Ovary (tissue), 10 donors: Measurements from ENCODE around the gene MYEF2. TPM values are rescaled to one million over a fixed set of nuclear protein-coding genes. Genes with fewer than 3 reads are reported as not detected.
A peak's percentile ranks its signal among the peaks of the same experiment; 100 is the strongest.

Experiments used
- DNase-seq, 5 donors: peaks; one replicate each; pipeline ENCODE4 v3.0.0-alpha.2; 2019 to 2020
- H3K27ac ChIP-seq, 2 donors: fragments of 200-600 bp; one replicate each; pipeline versions ENCODE4 v1.5.1 to v1.8.0; 2019 to 2022
- H3K27me3 ChIP-seq: fragments of 200-600 bp; one replicate; pipeline ENCODE4 v1.8.0; 2022
- H3K36me3 ChIP-seq: fragments of 200-600 bp; sonication (generic); one replicate; pipeline ENCODE4 v1.5.1; 2019
- H3K4me1 ChIP-seq: one replicate; pipeline ENCODE4 v1.8.1; 2013; ENCODE audit warnings: mild to moderate bottlenecking, moderate library complexity; ENCODE audit not compliant: insufficient read depth
- H3K4me3 ChIP-seq: fragments of 200-600 bp; sonication (generic); one replicate; pipeline ENCODE4 v1.5.1; 2017
- H3K9me3 ChIP-seq, 2 donors: fragments of 200-600 bp in 1 of 2; sonication (generic) in 1 of 2; one replicate each; pipeline versions ENCODE4 v1.5.1 to v1.8.1; 2013 to 2019; ENCODE audit warnings: mild to moderate bottlenecking in 1 of 2, moderate library complexity in 1 of 2
- EP300 ChIP-seq: sonication (generic); formaldehyde crosslinking; IDR thresholded peaks from one replicate; pipeline ENCODE4 v1.6.1; 2017; ENCODE audit warnings: antibody characterized with exemption
- POLR2A ChIP-seq: fragments of 450-650 bp; IDR thresholded peaks from one replicate; pipeline ENCODE4 v1.6.1; 2017; ENCODE audit warnings: antibody characterized with exemption, mild to moderate bottlenecking, moderate library complexity
- WGBS, 3 donors: extraction: QIAGEN DNeasy Blood & Tissue Kit in 1 of 3; methylation state at CpG; one replicate each; pipeline versions ENCODE4 v1.1.5 to v1.1.7; 2013 to 2017; 5-methylcytosine and 5-hydroxymethylcytosine counted together
- intact Hi-C, 4 donors: fragments of 100-400 bp; cut with DNase I; formaldehyde crosslinking; loops; one replicate each; pipeline versions ENCODE4 v1.11.0 to v1.15.1; 2022 to 2023
- long read RNA-seq, 3 donors: library from polyadenylated mRNA in 2 of 3; unstranded in 2 of 3; transcript quantifications; one replicate each; pipeline ENCODE4 v2.0.0 and lab custom pipeline, GENCODE V29; 2021 to 2026
- polyA plus RNA-seq, 2 donors: library from polyadenylated mRNA; stranded (reverse); fragments of 200-250 nt in 1 of 2; fragments of 350-450 nt in 1 of 2; fragmentation: Illumina TruSeq in 1 of 2; extraction: RNeasy Lipid Tissue Mini Kit (QIAGEN cat#74804) in 1 of 2; gene quantifications; one replicate each; pipeline ENCODE4 v1.2.3, GENCODE V29; 2013 to 2014
- total RNA-seq, 7 donors: library from RNA; depleted of rRNA in 2 of 7; stranded (reverse); fragments of >200 nt in 2 of 7; fragmentation: NEBNext Ultra II Directional in 3 of 7; extraction: Animal tissue kit (Norgen Biotek cat#: 25700) in 3 of 7; gene quantifications; one replicate each; pipeline versions ENCODE4 v1.1.0 to v1.2.4, GENCODE V29; 2016 to 2023
- TF ChIP-seq, protein P1 (sequence below), 3 donors: fragments of 450-650 bp in 2 of 3; fragments of 200-600 bp in 1 of 3; IDR thresholded peaks; one replicate each; pipeline versions ENCODE4 v1.5.1 to v1.8.0; 2016 to 2022; ENCODE audit warnings: antibody characterized with exemption in 3 of 3, mild to moderate bottlenecking in 1 of 3
- donor health status: DM: no; HTN: no; CAD: no; lungs with moderate emphysema.
- donor health status: DM: no; HTN: no; CAD: no.
- donor health status: Bipolar disorder and iron deficiency.
- donor health status: DM: yes; HTN: yes; CAD: no.
- donor health status: DM: no; HTN: no; CAD: no.
- donor health status: DM: yes; HTN: yes; CAD: no.

MYEF2 gene, protein sequence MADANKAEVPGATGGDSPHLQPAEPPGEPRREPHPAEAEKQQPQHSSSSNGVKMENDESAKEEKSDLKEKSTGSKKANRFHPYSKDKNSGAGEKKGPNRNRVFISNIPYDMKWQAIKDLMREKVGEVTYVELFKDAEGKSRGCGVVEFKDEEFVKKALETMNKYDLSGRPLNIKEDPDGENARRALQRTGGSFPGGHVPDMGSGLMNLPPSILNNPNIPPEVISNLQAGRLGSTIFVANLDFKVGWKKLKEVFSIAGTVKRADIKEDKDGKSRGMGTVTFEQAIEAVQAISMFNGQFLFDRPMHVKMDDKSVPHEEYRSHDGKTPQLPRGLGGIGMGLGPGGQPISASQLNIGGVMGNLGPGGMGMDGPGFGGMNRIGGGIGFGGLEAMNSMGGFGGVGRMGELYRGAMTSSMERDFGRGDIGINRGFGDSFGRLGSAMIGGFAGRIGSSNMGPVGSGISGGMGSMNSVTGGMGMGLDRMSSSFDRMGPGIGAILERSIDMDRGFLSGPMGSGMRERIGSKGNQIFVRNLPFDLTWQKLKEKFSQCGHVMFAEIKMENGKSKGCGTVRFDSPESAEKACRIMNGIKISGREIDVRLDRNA
- total RNA-seq (10 to 100 TPM in 2 of 7 donors, 1 to 10 TPM in 5; 3.8 to 38.9 (median 5.3) TPM), polyA plus RNA-seq (10 to 100 TPM in 1 of 2 donors, 1 to 10 TPM in 1; 1.4 to 11.5 TPM)
- long read RNA-seq, donor 1, partial matches to known transcripts, result 1 of 1 reads
- long read RNA-seq, donor 1, other reads (novel, unspliced or antisense), result 0 of 1 reads
- long read RNA-seq, donor 2, full-length matches to known transcripts, result 1 of 1 reads
- long read RNA-seq, donor 2, partial matches to known transcripts, result 0 of 1 reads
- long read RNA-seq, donor 2, other reads (novel, unspliced or antisense), result 0 of 1 reads
- long read RNA-seq, donor 3, partial matches to known transcripts, result 0 of 4 reads
- long read RNA-seq, donor 3, other reads (novel, unspliced or antisense), result 4 of 4 reads

DNA sequence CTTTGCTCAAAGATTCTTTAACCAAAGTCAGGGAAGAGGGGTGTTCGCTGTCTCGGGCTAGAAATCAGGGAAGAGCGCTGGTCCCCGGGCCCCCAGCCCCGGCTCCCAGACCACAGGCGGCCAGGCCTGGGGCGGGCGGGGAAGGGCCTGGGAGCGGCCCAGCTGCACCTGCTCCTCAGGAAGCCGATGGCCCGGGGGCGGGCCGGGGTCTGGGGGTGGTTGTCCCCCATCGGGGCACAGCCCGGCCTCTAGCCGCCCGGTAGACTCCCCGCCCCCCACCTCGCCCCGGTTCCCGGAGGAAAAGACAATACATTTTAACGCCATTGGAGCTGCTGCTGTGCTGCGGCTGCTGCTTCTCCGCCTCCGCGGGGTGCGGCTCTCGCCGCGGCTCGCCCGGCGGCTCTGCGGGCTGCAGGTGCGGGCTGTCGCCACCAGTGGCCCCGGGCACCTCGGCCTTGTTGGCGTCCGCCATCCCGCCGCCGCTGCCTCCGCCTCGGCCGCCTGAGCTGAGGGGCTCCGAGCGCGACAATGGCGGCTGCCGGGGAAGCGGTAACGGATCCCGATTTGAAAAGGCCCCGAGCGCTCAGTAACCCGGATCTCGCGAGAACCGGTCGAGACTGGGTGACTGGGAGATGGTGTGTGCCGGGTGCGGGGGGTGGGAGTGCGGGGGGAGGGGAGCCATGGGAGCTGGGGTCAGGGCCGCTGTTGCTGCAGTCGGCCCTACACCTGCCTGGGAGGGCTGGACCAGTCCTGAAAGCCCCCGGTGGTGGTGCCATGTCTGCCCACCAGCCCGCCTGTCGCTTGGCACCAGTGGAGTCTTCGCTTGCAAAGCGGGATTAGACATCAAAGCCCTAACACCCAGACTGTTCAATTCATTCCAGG, at the start of gene MYEF2:
TSS of gene MYEF2 (minus strand) at position 530 of the 882 bp plus-strand sequence. CDS start at position 472, 58 bp downstream.
- DNase-seq, result peak; percentile 34 to 46 (median 40)
- 2 to 5% (median 4%) methylated on average over 25 to 71 of the region's 71 CpGs for WGBS, 3 donors
- H3K27ac ChIP-seq, result no peak within 1 kb of the TSS
- H3K27me3 ChIP-seq, result no peaks in the 10 kb centered on the region
- intact Hi-C loops, result no loop called here
- no peaks in the 10 kb centered on the region for H3K36me3 ChIP-seq
- H3K4me3 ChIP-seq, result peak within 1 kb of the TSS; percentile 46
- no peaks in the 10 kb centered on the region for H3K9me3 ChIP-seq
- no peak for TF ChIP-seq POLR2A
- peaks cover 3% of the 10 kb centered on the region for H3K4me1 ChIP-seq

DNA sequence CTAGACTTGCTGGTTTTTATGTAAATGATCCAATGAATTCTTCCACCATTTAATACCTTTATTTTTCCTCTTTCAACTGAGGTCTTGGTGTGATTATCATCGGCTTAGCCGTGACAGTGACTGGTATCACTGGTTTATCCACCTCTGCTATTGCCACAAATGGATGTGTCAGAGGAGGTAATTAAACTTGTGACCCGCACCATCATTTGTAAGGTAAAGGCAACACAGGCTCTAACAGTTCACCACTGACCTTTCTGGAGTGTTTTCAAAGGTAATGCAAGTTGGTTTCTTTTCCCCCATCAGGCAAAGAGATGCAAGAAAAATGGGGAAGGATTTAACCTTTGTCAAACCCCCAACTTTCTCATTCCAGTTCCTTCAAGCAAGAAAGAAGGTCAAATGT, 47.7 kb upstream of the MYEF2 start:
- Histone ChIP-seq H3K4me1 (no peaks in the 10 kb centered on the region), H3K9me3 (no peaks in the 10 kb centered on the region), H3K4me3 (no peak overlapping the region), H3K27me3 (no peaks in the 10 kb centered on the region), H3K36me3 (no peaks in the 10 kb centered on the region), H3K27ac (no peak overlapping the region)
- 35 to 54% (median 47%) methylated on average over 3 of the region's 3 CpGs for WGBS, 3 donors
- intact Hi-C loops, result no loop called here
- no peak for DNase-seq
- TF ChIP-seq EP300, result no peak
- TF ChIP-seq POLR2A, result no peak
- TF ChIP-seq, protein P1, sequence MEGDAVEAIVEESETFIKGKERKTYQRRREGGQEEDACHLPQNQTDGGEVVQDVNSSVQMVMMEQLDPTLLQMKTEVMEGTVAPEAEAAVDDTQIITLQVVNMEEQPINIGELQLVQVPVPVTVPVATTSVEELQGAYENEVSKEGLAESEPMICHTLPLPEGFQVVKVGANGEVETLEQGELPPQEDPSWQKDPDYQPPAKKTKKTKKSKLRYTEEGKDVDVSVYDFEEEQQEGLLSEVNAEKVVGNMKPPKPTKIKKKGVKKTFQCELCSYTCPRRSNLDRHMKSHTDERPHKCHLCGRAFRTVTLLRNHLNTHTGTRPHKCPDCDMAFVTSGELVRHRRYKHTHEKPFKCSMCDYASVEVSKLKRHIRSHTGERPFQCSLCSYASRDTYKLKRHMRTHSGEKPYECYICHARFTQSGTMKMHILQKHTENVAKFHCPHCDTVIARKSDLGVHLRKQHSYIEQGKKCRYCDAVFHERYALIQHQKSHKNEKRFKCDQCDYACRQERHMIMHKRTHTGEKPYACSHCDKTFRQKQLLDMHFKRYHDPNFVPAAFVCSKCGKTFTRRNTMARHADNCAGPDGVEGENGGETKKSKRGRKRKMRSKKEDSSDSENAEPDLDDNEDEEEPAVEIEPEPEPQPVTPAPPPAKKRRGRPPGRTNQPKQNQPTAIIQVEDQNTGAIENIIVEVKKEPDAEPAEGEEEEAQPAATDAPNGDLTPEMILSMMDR (IDR thresholded peaks at IDR 0.05), result no peak

DNA sequence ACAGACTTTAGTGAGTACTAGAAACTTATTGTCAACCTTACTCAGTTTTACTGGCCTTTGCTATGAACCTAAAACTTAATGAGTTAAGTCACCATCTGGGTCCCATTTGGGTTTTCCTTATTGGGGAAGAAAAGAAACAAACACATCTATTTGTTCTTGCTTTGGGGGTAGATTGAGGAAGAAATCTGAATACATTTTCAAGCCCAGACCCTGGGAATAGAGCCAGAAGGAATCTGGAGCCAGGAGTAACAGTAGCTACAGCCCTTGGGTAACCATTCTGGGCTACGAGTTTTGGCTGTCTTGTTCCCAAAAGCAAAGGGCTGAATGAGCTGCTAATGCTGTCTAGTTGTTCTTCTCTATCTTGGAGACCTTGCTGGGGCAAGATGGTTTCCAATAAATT, 44.5 kb upstream of the MYEF2 start:
- WGBS, 3 donors, result 35% methylated on average over 1 of the region's 1 CpG
- Histone ChIP-seq H3K36me3 (no peaks in the 10 kb centered on the region), H3K27ac (no peak overlapping the region), H3K9me3 (no peaks in the 10 kb centered on the region), H3K4me3 (no peak overlapping the region), H3K27me3 (no peaks in the 10 kb centered on the region), H3K4me1 (no peaks in the 10 kb centered on the region)
- TF ChIP-seq EP300 (no peak), POLR2A (no peak)
- TF ChIP-seq, protein P1 (IDR thresholded peaks at IDR 0.05), result no peak
- intact Hi-C loops, result no loop called here
- DNase-seq, result no peak

DNA sequence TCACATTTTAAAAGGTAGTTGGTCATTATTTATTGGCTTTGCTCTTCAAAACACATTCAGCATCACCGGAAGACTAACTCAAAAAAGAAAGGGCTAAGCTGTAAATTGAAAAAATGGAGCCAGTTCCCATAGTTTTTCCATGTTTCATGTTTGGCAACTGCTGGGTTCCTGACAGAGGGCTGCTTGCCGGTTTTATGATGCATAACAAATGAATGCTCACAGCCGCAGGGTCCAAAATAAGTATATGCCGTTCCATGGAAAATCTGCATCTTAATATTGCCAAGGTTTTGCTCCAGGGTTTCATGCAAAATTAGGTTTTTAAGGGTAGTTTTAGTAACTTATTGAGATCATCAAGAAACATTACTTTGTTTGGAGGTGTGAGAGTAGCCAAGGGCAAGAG, 43.8 kb upstream of the MYEF2 start:
- Histone ChIP-seq H3K4me3 (no peak overlapping the region), H3K27me3 (no peaks in the 10 kb centered on the region), H3K27ac (no peak overlapping the region), H3K4me1 (no peaks in the 10 kb centered on the region), H3K36me3 (no peaks in the 10 kb centered on the region), H3K9me3 (no peaks in the 10 kb centered on the region)
- intact Hi-C loops, result no loop called here
- TF ChIP-seq, protein P1 (IDR thresholded peaks at IDR 0.05), result no peak
- TF ChIP-seq POLR2A (no peak), EP300 (no peak)
- 68 to 82% (median 78%) methylated on average over 4 of the region's 4 CpGs for WGBS, 3 donors
- DNase-seq, result no peak
